Dendritic cell treated with granulocyte-macrophage colony-stimulating factor and Interleukin-4, amounts not matched to agents 40 ng/mL and 50 ng/mL, for 4 days (primary cell): Measurements from ENCODE around the gene TK2.

ENCODE experiments used
- H3K27ac Mint-ChIP-seq: one replicate; pipeline ENCODE4 v1.8.0; 2022; ENCODE audit warnings: mild to moderate bottlenecking, mixed read lengths
- H3K27me3 Mint-ChIP-seq: one replicate; pipeline ENCODE4 v1.8.0; 2022; ENCODE audit warnings: mild to moderate bottlenecking, mixed read lengths
- H3K36me3 Mint-ChIP-seq: one replicate; pipeline ENCODE4 v1.8.0; 2022; ENCODE audit warnings: low read depth, mixed read lengths
- H3K4me1 Mint-ChIP-seq: one replicate; pipeline ENCODE4 v1.8.0; 2022; ENCODE audit warnings: low read depth, mixed read lengths
- H3K4me3 Mint-ChIP-seq: one replicate; pipeline ENCODE4 v1.8.0; 2022; ENCODE audit warnings: mild to moderate bottlenecking, moderate library complexity, mixed read lengths
- H3K9me3 Mint-ChIP-seq: one replicate; pipeline ENCODE4 v1.8.0; 2022; ENCODE audit warnings: mixed read lengths
- intact Hi-C: fragments of 100-400 bp; cut with micrococcal nuclease; formaldehyde crosslinking; loops from one replicate; pipeline ENCODE4 v1.15.0; 2022

Gene TK2

DNA sequence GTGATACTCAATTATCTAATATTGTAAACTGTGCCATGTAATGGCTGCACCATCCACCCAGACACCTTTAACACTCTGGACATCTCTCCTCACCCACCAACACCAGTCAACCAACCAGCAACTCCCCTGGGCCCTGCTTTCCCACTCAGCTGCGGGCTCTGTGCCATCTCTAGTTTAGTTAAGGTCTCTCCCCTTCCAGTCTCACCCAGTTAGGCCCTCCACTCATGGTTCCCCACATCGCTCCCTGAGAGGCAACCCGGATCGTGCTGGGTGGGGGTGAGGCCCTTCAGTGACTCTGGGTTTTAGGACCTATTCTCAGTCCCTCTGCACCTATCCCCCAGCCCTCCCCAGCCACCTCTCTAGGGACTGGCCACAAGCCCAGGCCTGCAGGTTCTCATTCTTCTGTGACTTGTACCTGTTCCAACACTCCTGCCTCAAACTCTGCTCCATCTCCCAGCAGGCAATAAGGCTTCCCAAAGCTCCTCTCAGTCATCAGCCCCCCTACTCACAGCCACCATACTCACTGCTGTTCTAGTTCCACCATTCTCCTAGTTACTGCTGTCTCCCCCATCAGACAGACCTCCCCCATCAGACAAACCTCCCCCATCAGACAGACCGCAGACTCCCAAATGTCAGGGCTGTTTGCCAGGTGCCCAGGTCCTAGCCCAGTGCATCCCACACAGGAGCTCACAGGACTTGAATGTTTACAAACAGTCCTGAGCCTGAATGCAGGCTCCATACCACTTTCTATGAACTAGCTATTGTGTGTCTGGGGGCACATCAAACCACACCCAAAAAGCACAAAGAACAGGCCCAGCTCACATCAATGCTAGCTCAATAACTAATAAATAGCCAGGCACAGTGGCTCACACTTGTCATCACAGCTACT is 2.6 kb downstream of the TK2 start:
- intact Hi-C loops: no loop called here
- Mint-ChIP-seq H3K36me3 (peaks cover 59% of the 10 kb centered on the region), H3K9me3 (no peaks in the 10 kb centered on the region), H3K4me1 (peaks cover 76% of the 10 kb centered on the region), H3K27ac (peak overlapping the region; percentile 81), H3K4me3 (peak overlapping the region; percentile 27), H3K27me3 (no peaks in the 10 kb centered on the region)

DNA sequence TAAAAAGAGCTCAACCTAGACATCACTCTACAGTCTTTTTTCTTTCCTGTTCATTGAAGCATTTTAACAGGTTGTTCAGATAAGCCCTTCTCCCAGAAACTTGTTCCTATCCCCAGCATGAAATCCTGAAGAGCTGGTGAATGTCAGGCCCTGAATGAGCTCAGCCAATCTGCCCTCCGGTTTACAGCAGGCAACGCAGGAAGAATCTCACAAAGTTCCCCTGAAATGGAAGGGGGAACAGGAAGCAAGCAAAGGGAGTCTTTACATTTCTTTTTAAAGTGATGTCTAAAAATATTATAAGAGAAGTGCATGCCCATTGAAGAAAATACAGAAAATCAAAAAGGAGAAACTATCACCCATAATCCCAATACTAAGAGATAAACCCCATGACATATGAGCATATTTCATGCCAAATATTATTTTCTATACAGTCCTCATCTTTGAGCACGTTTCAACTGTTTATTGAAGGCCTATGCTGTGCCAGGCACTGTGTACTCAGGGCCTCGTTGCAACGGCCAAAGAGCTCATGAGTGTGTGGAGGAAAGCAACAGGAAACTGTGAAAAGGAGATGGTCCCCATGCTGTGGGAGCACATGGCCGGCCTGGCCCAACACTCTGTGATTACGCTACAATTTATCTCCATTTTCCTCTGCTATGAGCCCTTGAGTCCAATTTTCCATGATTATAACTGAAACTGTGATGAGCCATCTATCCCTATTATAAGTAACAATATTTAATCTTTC is 5.7 kb downstream of the TK2 start:
- Mint-ChIP-seq H3K27ac (peak overlapping the region; percentile 94), H3K27me3 (no peaks in the 10 kb centered on the region), H3K4me1 (peaks cover 82% of the 10 kb centered on the region), H3K36me3 (peaks cover 86% of the 10 kb centered on the region), H3K4me3 (peak overlapping the region; percentile 39), H3K9me3 (no peaks in the 10 kb centered on the region)
- intact Hi-C loops: no loop called here

DNA sequence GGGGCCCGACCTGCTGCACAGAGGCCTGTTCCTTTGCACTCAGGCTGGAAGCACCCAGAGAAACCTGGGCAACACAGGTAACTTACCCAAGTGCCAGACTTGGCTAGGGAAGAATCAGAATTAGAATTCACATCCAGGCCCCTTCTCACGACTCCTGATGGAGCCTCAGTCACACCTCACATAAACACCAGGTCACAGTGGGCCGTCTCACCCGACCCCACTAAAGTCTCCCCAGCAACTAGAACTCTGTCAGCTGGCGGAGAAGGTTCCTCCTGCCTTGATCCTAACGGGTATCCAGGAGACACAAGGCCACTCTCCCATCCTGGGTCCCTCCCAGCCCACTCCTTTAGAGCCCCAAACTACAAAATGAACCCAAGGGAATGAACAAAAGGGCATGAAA is 6.4 kb downstream of the TK2 start:
- Mint-ChIP-seq H3K9me3 (no peaks in the 10 kb centered on the region), H3K27ac (peak overlapping the region; percentile 94), H3K4me3 (peak overlapping the region; percentile 39), H3K27me3 (no peaks in the 10 kb centered on the region), H3K36me3 (peaks cover 89% of the 10 kb centered on the region), H3K4me1 (peaks cover 80% of the 10 kb centered on the region)
- intact Hi-C loops: no loop called here

DNA sequence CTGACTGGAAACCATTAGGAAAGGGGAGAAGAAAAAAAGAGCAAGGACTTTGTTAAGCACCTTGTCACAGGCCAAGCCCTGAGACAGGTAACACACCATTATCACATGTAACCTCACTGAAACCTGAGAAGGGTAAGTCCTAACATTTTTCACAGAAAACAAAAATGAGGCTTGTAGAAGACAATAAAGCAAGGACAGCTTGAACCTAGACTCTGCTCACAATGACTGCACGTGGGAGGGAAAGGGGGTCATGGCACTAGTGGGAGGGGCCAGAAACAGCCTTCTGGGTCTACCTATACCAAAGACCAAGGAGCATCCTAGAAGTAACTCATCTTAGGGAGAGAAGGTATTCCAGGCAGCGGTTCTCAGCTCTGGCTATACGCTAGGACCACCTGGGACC is 7.5 kb downstream of the TK2 start:
- H3K36me3 Mint-ChIP-seq: peaks cover 90% of the 10 kb centered on the region
- no peak overlapping the region for H3K27ac Mint-ChIP-seq
- no peaks in the 10 kb centered on the region for H3K9me3 Mint-ChIP-seq
- intact Hi-C loops: no loop called here
- H3K27me3 Mint-ChIP-seq: no peaks in the 10 kb centered on the region
- peaks cover 70% of the 10 kb centered on the region for H3K4me1 Mint-ChIP-seq
- H3K4me3 Mint-ChIP-seq: no peak overlapping the region

GRCh38 chr16:66541388-66542355 is 8.2 kb downstream of the TK2 start:
- H3K27ac Mint-ChIP-seq: no peak overlapping the region
- H3K4me3 Mint-ChIP-seq: no peak overlapping the region
- peaks cover 70% of the 10 kb centered on the region for H3K4me1 Mint-ChIP-seq
- H3K27me3 Mint-ChIP-seq: no peaks in the 10 kb centered on the region
- H3K9me3 Mint-ChIP-seq: no peaks in the 10 kb centered on the region
- peaks cover 90% of the 10 kb centered on the region for H3K36me3 Mint-ChIP-seq
- intact Hi-C loops: no loop called here

GRCh38 chr16:66539623-66540469 is 10.1 kb downstream of the TK2 start:
- Mint-ChIP-seq H3K4me3 (no peak overlapping the region), H3K27me3 (no peaks in the 10 kb centered on the region), H3K27ac (no peak overlapping the region)

GRCh38 chr16:66538910-66539309 is 11.0 kb downstream of the TK2 start:
- intact Hi-C loops: no loop called here
- no peak overlapping the region for H3K27ac Mint-ChIP-seq
- peaks cover 100% of the 10 kb centered on the region for H3K36me3 Mint-ChIP-seq
- H3K27me3 Mint-ChIP-seq: no peaks in the 10 kb centered on the region
- H3K4me1 Mint-ChIP-seq: peaks cover 59% of the 10 kb centered on the region
- H3K4me3 Mint-ChIP-seq: no peak overlapping the region
- H3K9me3 Mint-ChIP-seq: no peaks in the 10 kb centered on the region

More at GRCh38 chr16:66539623-66540469, 10.1 kb downstream of the TK2 start:
- Mint-ChIP-seq H3K36me3 (peaks cover 93% of the 10 kb centered on the region), H3K4me1 (peaks cover 61% of the 10 kb centered on the region), H3K9me3 (no peaks in the 10 kb centered on the region)
- intact Hi-C loops: no loop called here

DNA sequence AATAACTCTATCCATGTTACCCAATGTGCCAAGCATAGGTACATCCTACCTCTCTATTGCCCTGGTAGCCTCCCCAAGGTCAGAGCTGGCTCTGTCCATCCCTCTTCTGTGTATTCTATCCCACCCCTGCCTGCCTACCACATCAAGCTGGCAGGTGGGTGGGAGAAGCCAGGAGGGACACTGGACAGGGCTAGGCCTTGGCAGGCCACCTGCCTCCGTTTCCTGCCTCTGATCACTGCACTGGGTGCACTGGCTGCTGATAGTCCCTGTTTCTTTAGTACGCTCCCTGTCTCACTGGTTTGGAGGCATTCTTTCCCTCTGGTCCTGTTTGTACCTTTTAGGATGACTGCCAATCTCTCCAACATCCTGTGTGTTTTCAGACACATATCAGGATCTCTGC is 12.7 kb downstream of the TK2 start:
- Mint-ChIP-seq H3K4me3 (no peak overlapping the region), H3K27me3 (no peaks in the 10 kb centered on the region), H3K4me1 (peaks cover 45% of the 10 kb centered on the region), H3K9me3 (no peaks in the 10 kb centered on the region), H3K27ac (no peak overlapping the region), H3K36me3 (peaks cover 98% of the 10 kb centered on the region)
- intact Hi-C loops: no loop called here

GRCh38 chr16:66536525-66536924 is 13.4 kb downstream of the TK2 start:
- no peak overlapping the region for H3K4me3 Mint-ChIP-seq
- H3K36me3 Mint-ChIP-seq: peaks cover 98% of the 10 kb centered on the region
- no peak overlapping the region for H3K27ac Mint-ChIP-seq

DNA sequence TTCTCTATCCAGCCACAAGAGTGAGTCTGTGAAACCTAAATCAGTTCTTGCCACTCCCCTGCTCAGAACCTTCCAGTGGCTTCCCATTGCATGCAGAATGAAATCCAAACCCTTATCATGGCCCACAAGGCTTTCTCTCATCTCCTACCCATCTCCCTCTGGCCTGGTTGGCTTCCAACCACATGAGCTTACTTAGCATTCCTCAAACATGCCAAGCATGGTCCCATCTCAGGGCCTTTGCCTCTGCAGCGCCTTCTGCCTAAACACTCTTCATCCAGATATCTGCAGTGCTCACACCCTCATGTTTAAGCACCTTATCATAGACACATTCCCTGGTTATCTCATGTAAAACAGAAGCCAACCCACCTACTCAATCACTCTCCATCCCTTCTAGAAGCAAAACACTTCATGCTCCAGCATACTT is 15.5 kb downstream of the TK2 start:
- Mint-ChIP-seq H3K27me3 (no peaks in the 10 kb centered on the region), H3K9me3 (no peaks in the 10 kb centered on the region), H3K4me1 (peaks cover 25% of the 10 kb centered on the region), H3K4me3 (no peak overlapping the region), H3K27ac (no peak overlapping the region), H3K36me3 (peaks cover 98% of the 10 kb centered on the region)
- intact Hi-C loops: no loop called here

More at GRCh38 chr16:66536525-66536924, 13.4 kb downstream of the TK2 start:
- Mint-ChIP-seq H3K9me3 (no peaks in the 10 kb centered on the region), H3K4me1 (peaks cover 39% of the 10 kb centered on the region), H3K27me3 (no peaks in the 10 kb centered on the region)
- intact Hi-C loops: no loop called here

DNA sequence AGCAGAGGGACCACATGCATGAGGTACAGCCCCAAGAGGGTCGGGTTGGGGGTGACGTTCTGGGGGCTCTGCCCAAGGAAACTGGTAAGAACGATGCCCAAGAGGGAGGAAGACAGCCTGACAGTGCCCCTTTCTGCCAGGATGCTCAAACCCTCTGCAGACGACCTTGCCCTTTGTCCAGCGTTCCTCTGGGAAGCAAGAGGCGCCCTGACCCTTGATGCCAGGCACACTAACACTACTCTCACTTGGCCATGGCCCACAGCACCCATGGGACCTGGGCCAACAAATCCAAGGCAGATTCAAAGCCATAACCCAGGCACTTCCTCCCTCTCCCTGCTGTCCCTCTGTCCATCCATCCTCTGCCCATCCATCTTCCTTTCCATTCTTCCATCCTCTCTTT is 20.4 kb downstream of the TK2 start:
- H3K9me3 Mint-ChIP-seq: no peaks in the 10 kb centered on the region
- H3K4me1 Mint-ChIP-seq: peaks cover 50% of the 10 kb centered on the region
- H3K27me3 Mint-ChIP-seq: no peaks in the 10 kb centered on the region
- no peak overlapping the region for H3K4me3 Mint-ChIP-seq
- no peak overlapping the region for H3K27ac Mint-ChIP-seq
- H3K36me3 Mint-ChIP-seq: peaks cover 90% of the 10 kb centered on the region
- intact Hi-C loops: no loop called here

DNA sequence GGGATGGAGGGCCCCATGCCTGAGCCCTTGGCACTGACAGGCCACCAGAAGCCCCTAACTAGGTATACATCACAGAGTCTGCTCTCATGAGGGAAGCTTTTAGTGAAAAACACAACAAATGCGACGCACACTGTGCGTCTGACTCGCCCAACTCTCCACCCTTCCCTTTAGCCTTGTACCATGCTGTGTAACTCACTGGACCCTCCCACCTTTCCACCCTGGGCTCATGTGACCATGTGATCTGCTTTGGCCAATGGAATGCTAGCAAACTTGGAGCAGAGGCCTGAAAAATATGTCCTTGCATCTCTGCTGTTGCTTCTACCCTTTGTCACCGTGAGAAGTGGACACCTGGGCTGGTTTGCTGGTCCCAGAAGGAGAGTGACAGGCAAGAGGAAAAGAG is 21.6 kb downstream of the TK2 start:
- Mint-ChIP-seq H3K36me3 (peaks cover 85% of the 10 kb centered on the region), H3K27ac (peak overlapping the region; percentile 17), H3K4me3 (no peak overlapping the region), H3K4me1 (peaks cover 59% of the 10 kb centered on the region), H3K27me3 (no peaks in the 10 kb centered on the region), H3K9me3 (no peaks in the 10 kb centered on the region)
- intact Hi-C loops: no loop called here
